LNCaP clone FGC (cell line): ENCODE data around the gene MFAP4.

Source experiments
- DNase-seq: peaks from one replicate; pipeline ENCODE4 v3.0.0-alpha.2; 2011; ENCODE audit warnings: low read depth
- H3K4me3 ChIP-seq: 2 replicates; pipeline ENCODE4 v1.5.1; 2011; ENCODE audit warnings: mild to moderate bottlenecking, low read depth, low read length, control low read depth
- CTCF ChIP-seq: IDR thresholded peaks from 2 replicates; pipeline ENCODE4 v1.5.1; 2012; ENCODE audit warnings: mild to moderate bottlenecking; ENCODE audit not compliant: control insufficient read depth, insufficient read depth; ENCODE audit errors: extremely low read depth

Gene MFAP4

DNA sequence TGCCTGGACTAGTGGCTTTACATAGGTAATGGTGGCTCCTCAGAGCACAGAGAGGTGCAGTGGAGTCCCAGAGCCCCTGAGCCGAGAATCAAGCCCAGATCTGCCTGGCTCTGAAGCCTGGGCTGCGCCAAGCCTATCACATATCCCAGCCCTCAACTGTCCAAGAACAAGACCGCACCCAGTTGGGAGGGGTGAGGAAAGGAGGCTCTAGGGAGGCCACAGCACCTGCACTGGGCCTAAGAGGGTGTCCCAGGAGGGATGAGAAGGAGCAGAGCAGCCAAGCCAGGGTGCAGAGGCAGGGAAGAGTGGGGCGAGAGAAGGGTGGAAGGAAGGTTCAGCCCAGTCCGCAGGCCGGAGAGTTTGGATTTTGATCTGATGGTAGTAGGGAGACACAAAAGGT lies 23.1 kb upstream of the MFAP4 start:
- no peak for TF ChIP-seq CTCF
- no peak for DNase-seq
- no peak overlapping the region for H3K4me3 ChIP-seq

- no peak for TF ChIP-seq CTCF
- DNase-seq: no peak
- H3K4me3 ChIP-seq: no peak overlapping the region
Observed at GRCh38 chr17:19409509-19409908, 22.5 kb upstream of the MFAP4 start.

- no peak overlapping the region for H3K4me3 ChIP-seq
- no peak for TF ChIP-seq CTCF
- no peak for DNase-seq
Observed at GRCh38 chr17:19409066-19409465, 22.1 kb upstream of the MFAP4 start.

- DNase-seq: no peak
- H3K4me3 ChIP-seq: no peak overlapping the region
- no peak for TF ChIP-seq CTCF
Observed at GRCh38 chr17:19408346-19408710, 21.3 kb upstream of the MFAP4 start.

DNA sequence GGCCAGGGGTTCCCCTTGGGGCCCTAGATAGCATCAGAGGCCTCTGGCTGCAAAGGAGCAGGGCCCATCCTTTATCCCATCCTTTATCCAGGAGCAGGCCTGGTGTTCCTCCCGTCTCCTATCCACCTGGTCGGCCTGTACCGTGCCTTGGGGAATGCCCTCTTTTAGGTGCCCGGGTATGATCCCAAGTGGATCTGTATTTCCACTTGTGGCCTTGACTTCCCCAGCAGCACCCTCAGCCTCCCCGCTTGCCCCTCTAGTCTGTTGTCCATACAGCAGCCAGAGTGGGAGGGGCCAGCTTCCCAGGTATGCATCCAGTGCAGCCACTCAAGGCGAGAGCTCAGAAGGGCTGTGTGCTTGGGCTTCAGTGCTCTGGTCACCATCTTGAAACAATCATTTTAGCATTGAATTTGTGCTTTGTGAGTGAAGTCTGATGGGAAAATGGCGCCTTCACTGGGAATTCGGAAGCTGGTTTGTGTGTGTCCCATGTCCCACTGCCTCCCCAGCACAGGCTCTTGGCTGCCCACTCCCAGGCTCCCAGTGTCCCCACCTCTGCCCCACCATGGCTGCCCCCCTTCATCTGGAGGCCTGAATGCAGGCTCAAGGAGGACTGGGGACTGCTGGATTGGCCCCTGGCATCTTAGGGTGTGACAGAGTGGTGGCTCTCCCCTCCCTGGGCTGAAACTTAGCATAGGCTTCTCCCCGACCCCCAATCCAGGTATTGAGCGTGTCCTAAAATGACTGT lies 20.8 kb upstream of the MFAP4 start:
- TF ChIP-seq CTCF: no peak
- H3K4me3 ChIP-seq: no peak overlapping the region
- DNase-seq: no peak

GRCh38 chr17:19405114-19405513 lies 18.1 kb upstream of the MFAP4 start:
- DNase-seq: no peak
- no peak for TF ChIP-seq CTCF
- H3K4me3 ChIP-seq: no peak overlapping the region

DNA sequence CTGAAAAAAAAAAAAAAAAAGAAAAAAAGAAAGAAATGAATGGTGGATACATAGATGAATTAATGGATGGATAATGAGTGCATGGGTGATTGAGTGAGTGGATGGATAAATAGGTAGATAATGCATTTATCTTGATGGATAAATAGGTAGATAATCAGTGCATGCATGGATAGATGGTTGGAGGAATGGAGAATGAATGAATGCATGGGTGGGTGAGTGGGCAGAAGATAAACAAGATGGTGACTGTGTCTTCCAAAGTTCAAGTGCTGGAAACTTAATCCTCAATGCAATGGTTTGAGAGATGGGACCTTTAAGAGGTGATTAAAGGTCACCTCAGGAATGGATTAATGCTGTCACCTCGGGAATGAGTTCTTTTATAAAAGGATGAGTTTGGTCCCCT lies 17.3 kb upstream of the MFAP4 start:
- H3K4me3 ChIP-seq: no peak overlapping the region
- no peak for DNase-seq
- TF ChIP-seq CTCF: no peak
